Progenitor cell of endocrine pancreas (in vitro differentiated cells): ENCODE results near the gene THBS1. TPM values are rescaled to one million over a fixed set of nuclear protein-coding genes. Genes with fewer than 3 reads are reported as not detected.

Experiments used
- DNase-seq: peaks from one replicate; pipeline ENCODE4 v3.0.0; 2021; ENCODE audit warnings: low spot score; ENCODE audit not compliant: unreplicated experiment
- H3K27ac Mint-ChIP-seq: 2 replicates; pipeline ENCODE4 v1.8.0; 2021; ENCODE audit warnings: mild to moderate bottlenecking, moderate library complexity, mixed read lengths
- H3K27me3 Mint-ChIP-seq: 2 replicates; pipeline ENCODE4 v1.8.0; 2021; ENCODE audit warnings: mixed read lengths
- H3K36me3 Mint-ChIP-seq: 2 replicates; pipeline ENCODE4 v1.8.0; 2022; ENCODE audit warnings: mixed read lengths; ENCODE audit not compliant: insufficient read depth
- H3K4me1 Mint-ChIP-seq: 2 replicates; pipeline ENCODE4 v1.8.0; 2021; ENCODE audit warnings: low read depth, mixed read lengths
- H3K4me3 Mint-ChIP-seq: 2 replicates; pipeline ENCODE4 v1.8.0; 2021; ENCODE audit warnings: low read depth, mild to moderate bottlenecking, moderate library complexity, mixed read lengths
- H3K9me3 Mint-ChIP-seq: 2 replicates; pipeline ENCODE4 v1.8.0; 2021; ENCODE audit warnings: low read depth, mixed read lengths
- total RNA-seq: library from RNA; stranded (reverse); gene quantifications from 2 replicates; pipeline ENCODE4 v1.2.1, GENCODE V29; 2021
- TF ChIP-seq, protein P1 (sequence below): fragments of 200-600 bp; sonication (generic); IDR thresholded peaks from one replicate; pipeline ENCODE4 v1.5.0; 2021; ENCODE audit warnings: antibody characterized with exemption, mild to moderate bottlenecking; ENCODE audit not compliant: unreplicated experiment

THBS1 gene
- total RNA-seq, 1 donor from 2014 or later: 22.9 TPM

DNA sequence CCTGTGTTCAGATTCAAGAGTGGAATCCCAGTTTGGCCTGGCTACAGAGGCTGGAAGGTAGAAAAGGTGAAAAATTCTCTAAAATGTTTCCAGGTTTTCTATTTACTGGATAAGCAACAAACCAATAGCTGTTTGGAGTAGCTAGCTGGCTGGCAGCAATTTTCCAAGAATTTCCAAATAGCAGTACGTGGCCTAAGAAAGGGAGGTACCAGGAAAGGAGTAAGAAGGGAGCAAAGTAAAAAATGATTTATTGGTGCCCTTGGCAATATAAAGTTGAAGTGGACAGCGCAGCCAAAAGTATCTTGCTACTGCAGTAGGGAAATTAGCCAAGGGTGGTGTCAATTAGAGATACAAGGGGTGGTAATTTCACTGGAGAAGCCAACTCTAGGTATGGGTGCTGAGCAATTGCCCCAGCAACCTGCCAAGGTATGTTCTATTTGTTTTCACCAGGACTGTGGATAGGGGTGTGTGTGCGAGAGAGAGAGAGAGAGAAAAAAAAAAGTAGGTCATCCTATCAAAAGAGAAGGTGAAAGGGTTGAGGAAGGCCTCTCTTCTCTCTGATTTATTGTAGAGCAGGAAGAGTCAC, 40.8 kb upstream of the THBS1 start:
- Mint-ChIP-seq H3K4me1 (no peaks in the 10 kb centered on the region), H3K27ac (no peak overlapping the region), H3K9me3 (peaks cover 8% of the 10 kb centered on the region), H3K4me3 (no peak overlapping the region), H3K36me3 (no peaks in the 10 kb centered on the region), H3K27me3 (peaks cover 3% of the 10 kb centered on the region)
- DNase-seq: no peak
- TF ChIP-seq, protein P1, sequence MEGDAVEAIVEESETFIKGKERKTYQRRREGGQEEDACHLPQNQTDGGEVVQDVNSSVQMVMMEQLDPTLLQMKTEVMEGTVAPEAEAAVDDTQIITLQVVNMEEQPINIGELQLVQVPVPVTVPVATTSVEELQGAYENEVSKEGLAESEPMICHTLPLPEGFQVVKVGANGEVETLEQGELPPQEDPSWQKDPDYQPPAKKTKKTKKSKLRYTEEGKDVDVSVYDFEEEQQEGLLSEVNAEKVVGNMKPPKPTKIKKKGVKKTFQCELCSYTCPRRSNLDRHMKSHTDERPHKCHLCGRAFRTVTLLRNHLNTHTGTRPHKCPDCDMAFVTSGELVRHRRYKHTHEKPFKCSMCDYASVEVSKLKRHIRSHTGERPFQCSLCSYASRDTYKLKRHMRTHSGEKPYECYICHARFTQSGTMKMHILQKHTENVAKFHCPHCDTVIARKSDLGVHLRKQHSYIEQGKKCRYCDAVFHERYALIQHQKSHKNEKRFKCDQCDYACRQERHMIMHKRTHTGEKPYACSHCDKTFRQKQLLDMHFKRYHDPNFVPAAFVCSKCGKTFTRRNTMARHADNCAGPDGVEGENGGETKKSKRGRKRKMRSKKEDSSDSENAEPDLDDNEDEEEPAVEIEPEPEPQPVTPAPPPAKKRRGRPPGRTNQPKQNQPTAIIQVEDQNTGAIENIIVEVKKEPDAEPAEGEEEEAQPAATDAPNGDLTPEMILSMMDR: no peak

DNA sequence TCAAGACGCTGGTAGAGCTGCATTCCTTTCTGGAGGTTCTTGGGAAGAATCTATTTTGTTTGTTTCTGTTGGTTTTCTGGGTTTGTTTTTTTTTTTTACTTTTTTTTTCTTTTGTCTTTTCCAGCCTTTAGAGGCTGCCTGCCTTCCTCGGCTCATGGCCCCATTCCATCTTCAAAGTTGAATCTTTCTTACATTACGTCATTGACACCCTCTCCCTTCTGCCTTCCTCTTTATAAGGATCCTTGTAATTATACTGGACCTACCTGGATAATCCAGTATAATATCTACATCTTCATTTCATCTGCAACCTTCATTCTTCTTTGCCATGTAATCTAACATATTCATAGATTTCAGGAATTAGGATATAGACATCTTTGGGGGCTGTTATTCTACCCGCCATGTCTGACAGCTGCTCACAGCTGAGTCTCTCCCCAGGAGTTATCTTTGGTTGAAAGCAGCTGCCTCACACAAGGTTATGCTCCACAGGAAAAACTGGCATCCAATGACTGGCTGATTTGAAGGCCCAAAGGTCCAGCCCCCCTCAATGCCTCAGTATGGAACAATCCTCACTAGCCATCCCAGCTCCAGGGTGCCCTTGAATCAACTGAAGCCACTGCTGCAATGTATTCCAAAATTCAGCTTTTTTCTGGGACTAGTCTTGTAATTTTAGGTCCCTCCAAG, 38.4 kb upstream of the THBS1 start:
- Mint-ChIP-seq H3K27me3 (no peaks in the 10 kb centered on the region), H3K4me1 (no peaks in the 10 kb centered on the region), H3K27ac (no peak overlapping the region), H3K36me3 (no peaks in the 10 kb centered on the region), H3K4me3 (no peak overlapping the region), H3K9me3 (peaks cover 19% of the 10 kb centered on the region)
- DNase-seq: no peak
- TF ChIP-seq, protein P1: no peak

DNA sequence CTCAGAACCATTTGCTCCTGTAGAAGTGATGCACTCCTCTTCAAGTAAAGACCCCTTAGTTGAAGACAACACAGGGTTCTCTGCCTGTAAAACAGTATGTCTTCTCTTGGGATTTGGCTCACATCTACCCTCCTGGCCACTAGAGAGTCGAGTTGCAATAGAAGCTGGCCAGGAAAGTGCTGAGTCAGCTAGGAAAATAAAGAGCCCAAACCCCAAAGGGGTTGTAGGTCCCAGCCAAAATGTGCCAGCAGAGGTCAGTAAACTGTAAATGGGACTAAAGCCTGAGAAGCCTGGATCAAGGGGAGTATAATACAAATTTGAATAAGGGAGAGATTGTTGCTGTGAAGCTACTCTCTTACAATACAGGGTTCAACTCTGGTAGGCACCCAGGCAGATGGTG, 37.2 kb upstream of the THBS1 start:
- Mint-ChIP-seq H3K27me3 (no peaks in the 10 kb centered on the region), H3K4me3 (no peak overlapping the region), H3K36me3 (no peaks in the 10 kb centered on the region), H3K9me3 (peaks cover 19% of the 10 kb centered on the region), H3K4me1 (no peaks in the 10 kb centered on the region), H3K27ac (no peak overlapping the region)
- DNase-seq: no peak
- TF ChIP-seq, protein P1: no peak

DNA sequence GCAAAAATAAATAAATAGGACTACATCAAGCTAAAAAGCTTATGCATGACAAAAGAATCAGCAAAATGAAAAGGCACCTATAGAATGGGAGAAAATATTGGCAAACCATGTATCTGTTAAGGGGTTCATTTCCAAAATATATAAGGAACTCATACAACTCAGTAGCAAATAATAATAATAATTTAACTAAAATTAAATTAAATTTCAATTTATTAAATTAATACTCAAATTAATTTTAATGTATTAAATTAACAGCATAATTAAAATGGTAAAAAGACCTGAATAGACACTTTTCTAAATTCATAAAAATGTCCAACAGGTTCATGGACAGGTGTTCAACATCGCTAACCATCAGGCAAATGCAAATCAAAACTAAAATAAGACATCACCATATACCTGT, 34.0 kb upstream of the THBS1 start:
- TF ChIP-seq, protein P1: no peak
- Mint-ChIP-seq H3K27me3 (no peaks in the 10 kb centered on the region), H3K9me3 (peaks cover 19% of the 10 kb centered on the region), H3K36me3 (no peaks in the 10 kb centered on the region), H3K27ac (no peak overlapping the region), H3K4me3 (no peak overlapping the region), H3K4me1 (no peaks in the 10 kb centered on the region)
- DNase-seq: no peak

DNA sequence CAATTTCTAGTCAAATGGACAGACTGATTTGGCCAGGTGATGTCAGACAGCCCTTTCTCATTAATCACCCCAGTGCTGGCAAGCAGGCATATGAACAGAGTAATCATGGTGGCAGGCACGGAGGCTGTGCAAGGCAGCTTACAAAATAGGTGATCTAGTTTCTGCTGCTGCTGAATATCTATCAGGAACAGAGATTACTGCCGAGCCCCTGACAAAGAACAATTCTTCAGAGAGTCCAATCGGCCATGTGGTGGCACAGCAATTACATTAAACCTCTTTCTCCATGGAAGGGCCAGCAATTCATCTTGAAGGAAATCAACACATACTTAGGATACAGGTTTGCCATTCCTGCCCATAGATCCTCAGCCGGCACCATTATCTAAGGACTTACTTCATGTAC, 32.3 kb upstream of the THBS1 start:
- DNase-seq: no peak
- no peak overlapping the region for H3K4me3 Mint-ChIP-seq
- no peak overlapping the region for H3K27ac Mint-ChIP-seq
- no peaks in the 10 kb centered on the region for H3K4me1 Mint-ChIP-seq
- H3K27me3 Mint-ChIP-seq: no peaks in the 10 kb centered on the region
- TF ChIP-seq, protein P1: no peak
- peaks cover 19% of the 10 kb centered on the region for H3K9me3 Mint-ChIP-seq
- no peaks in the 10 kb centered on the region for H3K36me3 Mint-ChIP-seq
